Mucosa of rectum (tissue), 2 donors: Measurements from ENCODE around the gene CCNB2.
A peak's percentile ranks its signal among the peaks of the same experiment; 100 is the strongest.

ENCODE experiments used
- H3K27ac ChIP-seq, 2 donors: one replicate each; pipeline ENCODE4 v1.7.0; 2013; ENCODE audit warnings: inconsistent platforms in 2 of 2, low read depth in 2 of 2, low read length in 2 of 2
- H3K27me3 ChIP-seq, 2 donors: one replicate each; pipeline ENCODE4 v1.7.0; 2013; ENCODE audit warnings: low read length in 2 of 2; ENCODE audit not compliant: control insufficient read depth in 2 of 2, insufficient read depth in 2 of 2
- H3K36me3 ChIP-seq, 2 donors: one replicate each; pipeline ENCODE4 v1.7.0; 2013; ENCODE audit warnings: low read length in 2 of 2; ENCODE audit not compliant: control insufficient read depth in 2 of 2, insufficient read depth in 2 of 2
- H3K4me1 ChIP-seq, 2 donors: one replicate each; pipeline ENCODE4 v1.7.0; 2013; ENCODE audit warnings: low read length in 2 of 2, mild to moderate bottlenecking in 1 of 2; ENCODE audit not compliant: control insufficient read depth in 2 of 2, insufficient read depth in 2 of 2
- H3K4me3 ChIP-seq, 2 donors: one replicate each; pipeline ENCODE4 v1.7.0; 2013; ENCODE audit warnings: low read length in 2 of 2
- H3K9ac ChIP-seq, 2 donors: one replicate each; pipeline ENCODE4 v1.7.0; 2013; ENCODE audit warnings: low read length in 2 of 2, low read depth in 1 of 2, mild to moderate bottlenecking in 1 of 2
- H3K9me3 ChIP-seq, 2 donors: one replicate each; pipeline ENCODE4 v1.7.0; 2013; ENCODE audit warnings: low read length in 2 of 2; ENCODE audit not compliant: control insufficient read depth in 2 of 2
- donor health status: healthy.
- donor health status: Normal muscosa, but diverticular disease.

Gene CCNB2

DNA sequence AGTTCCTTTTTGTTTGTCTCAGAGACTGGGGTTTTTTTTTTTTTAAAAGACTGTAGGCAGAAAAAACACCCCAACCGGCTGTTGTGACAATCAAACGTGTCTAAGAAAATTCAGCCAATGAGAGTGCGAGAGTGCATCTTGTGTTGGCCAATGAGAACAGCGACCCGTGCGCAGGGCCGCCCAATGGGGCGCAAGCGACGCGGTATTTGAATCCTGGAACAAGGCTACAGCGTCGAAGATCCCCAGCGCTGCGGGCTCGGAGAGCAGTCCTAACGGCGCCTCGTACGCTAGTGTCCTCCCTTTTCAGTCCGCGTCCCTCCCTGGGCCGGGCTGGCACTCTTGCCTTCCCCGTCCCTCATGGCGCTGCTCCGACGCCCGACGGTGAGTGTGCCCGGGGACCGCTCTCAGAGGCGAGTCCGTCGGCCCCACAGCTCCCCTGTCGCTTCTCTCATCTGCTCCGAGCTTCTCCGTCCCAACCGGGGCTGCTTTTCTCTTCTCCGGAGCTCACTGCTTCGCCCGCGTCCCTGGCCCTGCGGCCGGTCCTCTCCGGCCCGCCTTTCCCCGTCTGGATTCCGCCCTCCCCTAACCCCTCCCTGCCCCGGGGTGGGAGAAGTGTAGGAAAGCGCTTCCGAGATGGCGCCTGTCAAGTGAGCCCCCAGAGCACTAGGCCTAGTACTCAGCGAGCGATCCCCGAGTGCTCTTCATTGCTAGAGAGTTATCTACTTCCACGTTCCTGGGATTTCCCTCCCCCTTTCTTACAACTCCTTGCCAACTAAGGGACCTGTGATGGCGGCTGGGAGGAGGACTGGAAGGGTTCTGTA is at the start of gene CCNB2:
CCNB2 (plus strand) TSS at position 235 of the 821 bp plus-strand sequence; CDS start at position 358, 123 bp downstream.
- Histone ChIP-seq H3K9me3 (no peaks in the 10 kb centered on the region), H3K27me3 (no peaks in the 10 kb centered on the region), H3K27ac (peak within 1 kb of the TSS; percentile 49 to 60), H3K36me3 (peaks cover 0 to 3% of the 10 kb centered on the region in 2 donors), H3K4me1 (peaks cover 0 to 5% of the 10 kb centered on the region in 2 donors), H3K9ac (peak within 1 kb of the TSS; percentile 78 to 81), H3K4me3 (peak within 1 kb of the TSS; percentile 88 to 96)

DNA sequence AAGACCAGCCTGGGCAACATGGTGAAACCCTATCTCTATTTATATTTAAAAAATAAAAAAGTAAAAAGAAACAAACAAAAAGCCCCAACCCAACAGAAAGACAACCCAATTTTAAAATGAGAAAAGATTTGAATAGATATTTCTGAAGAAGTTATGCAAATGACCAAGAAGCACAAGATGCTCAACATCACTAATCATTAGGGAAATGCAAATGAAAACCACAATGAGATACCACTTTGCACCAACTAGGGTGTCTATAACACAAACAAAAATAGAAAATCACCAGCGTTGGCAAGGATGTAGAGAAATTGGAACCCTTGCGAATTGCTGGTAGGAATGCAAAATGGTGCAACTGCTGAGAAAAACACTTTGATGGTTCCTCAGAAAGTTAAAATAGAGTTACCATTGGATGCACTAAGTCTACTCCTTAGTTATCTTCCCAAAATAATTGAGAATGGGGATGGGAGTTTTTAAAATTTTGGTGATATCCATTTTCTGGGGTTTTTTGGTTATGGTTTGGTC is 45.8 kb upstream of the CCNB2 start:
- Histone ChIP-seq H3K4me3 (no peak overlapping the region), H3K27ac (no peak overlapping the region), H3K36me3 (peaks cover 62 to 72% of the 10 kb centered on the region in 2 donors), H3K4me1 (no peaks in the 10 kb centered on the region), H3K9me3 (no peaks in the 10 kb centered on the region), H3K27me3 (no peaks in the 10 kb centered on the region), H3K9ac (no peak overlapping the region)

DNA sequence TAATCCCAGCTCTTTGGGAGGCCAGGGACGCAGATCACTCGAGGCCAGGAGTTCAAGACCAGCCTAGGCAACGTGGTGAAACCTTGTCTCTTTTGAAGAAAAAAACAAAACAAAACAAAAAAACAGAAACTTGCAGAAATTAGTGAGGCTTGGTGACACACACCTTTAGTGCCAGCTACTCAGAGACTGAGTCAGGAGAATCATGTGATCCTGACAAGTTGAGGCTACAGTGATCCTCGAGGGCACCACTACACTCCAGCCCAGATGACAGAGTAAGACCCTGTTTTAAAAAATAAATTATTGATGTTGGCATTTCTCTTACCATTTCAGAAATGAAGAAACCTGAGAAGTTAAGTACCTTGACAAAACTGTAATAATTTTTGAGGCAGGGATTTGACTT is 44.6 kb upstream of the CCNB2 start:
- H3K27me3 ChIP-seq = no peaks in the 10 kb centered on the region
- H3K4me1 ChIP-seq = no peaks in the 10 kb centered on the region
- H3K9ac ChIP-seq = no peak overlapping the region
- no peak overlapping the region for H3K27ac ChIP-seq
- H3K4me3 ChIP-seq = no peak overlapping the region
- peaks cover 65 to 67% of the 10 kb centered on the region in 2 donors for H3K36me3 ChIP-seq
- no peaks in the 10 kb centered on the region for H3K9me3 ChIP-seq

DNA sequence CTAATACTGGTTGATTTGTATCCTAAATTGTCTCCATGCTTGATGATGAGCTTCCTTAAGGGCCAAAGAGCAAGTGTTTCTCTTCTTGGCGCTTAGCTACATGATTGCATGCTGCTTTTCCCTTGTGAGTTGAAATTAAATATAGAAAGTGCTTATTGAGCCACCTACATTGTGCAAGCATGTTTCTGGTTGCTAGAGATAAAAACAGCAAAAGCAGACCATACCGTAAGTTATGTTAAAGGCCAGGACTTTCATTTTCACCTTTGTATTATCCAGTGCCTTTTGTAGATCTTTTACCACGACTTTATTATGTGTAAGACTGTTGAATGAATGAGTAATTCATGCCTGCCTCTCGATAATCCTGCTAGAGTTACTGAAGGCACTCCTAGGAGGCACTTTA is 41.9 kb upstream of the CCNB2 start:
- no peaks in the 10 kb centered on the region for H3K9me3 ChIP-seq
- no peak overlapping the region for H3K4me3 ChIP-seq
- H3K9ac ChIP-seq = no peak overlapping the region
- no peaks in the 10 kb centered on the region for H3K27me3 ChIP-seq
- peaks cover 66 to 68% of the 10 kb centered on the region in 2 donors for H3K36me3 ChIP-seq
- H3K4me1 ChIP-seq = no peaks in the 10 kb centered on the region
- no peak overlapping the region for H3K27ac ChIP-seq

DNA sequence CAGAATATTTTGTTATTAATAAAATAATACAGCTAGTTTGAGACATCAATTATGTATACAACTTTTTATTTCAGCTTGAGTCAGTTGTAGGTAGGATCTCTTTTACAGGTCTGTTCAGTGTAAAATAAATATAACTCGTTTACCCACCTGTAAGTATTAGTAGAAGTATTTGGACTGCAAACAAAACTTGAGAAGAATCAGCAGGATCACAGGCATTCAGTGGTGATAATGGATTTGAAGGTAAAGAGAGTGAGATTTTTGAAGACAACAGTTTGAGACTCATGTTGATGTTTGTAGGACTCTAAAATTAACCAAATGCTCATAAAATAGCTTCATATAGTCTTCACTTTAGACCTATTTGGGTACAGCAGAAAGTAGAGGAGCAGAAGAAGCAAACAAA is 35.5 kb upstream of the CCNB2 start:
- Histone ChIP-seq H3K27ac (no peak overlapping the region), H3K4me1 (no peaks in the 10 kb centered on the region), H3K9ac (no peak overlapping the region), H3K27me3 (no peaks in the 10 kb centered on the region), H3K36me3 (peaks cover 31% of the 10 kb centered on the region in 2 donors), H3K9me3 (no peaks in the 10 kb centered on the region), H3K4me3 (no peak overlapping the region)

DNA sequence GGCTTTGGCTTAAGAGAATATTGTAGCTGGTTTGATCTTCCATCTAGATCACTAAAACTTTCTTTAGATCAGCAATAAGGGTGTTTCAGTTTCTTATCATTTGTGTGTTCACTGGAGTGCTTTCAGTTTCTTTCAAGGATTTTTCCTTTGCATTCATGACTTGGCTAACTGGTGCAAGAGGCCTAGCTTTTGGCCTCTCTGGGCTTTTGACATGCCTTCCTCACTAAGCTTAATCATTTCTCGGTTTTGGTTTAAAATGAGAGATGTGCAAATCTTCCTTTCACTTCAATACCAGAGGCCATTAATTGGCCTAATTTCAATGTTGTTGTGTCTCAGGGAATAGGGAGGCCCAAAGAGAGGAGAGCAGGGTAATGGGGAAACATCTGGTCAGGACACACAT is 30.3 kb upstream of the CCNB2 start:
- H3K36me3 ChIP-seq = peaks cover 15 to 28% of the 10 kb centered on the region in 2 donors
- no peaks in the 10 kb centered on the region for H3K4me1 ChIP-seq
- H3K9ac ChIP-seq = no peak overlapping the region
- no peaks in the 10 kb centered on the region for H3K9me3 ChIP-seq
- no peak overlapping the region for H3K27ac ChIP-seq
- H3K4me3 ChIP-seq = no peak overlapping the region
- H3K27me3 ChIP-seq = no peaks in the 10 kb centered on the region

DNA sequence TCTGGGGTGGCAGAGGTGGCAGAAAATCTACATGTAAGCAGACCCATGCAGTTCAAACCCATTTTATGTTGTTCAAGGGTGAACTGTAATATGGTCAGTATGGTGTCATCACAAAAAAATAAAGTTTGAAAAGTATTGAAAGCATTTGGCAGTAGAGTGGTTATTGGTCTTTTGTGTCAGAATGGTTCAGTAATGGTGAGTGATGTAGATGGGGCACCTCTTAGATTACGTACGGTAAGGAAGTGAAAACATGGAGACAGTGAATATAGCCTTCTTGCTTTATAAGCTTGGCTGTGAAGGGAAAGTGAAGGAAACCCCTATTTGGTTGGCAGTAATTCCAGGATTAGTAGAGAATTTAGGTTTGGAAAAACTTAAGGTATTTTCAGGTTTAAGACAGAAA is 17.2 kb upstream of the CCNB2 start:
- Histone ChIP-seq H3K9me3 (no peaks in the 10 kb centered on the region), H3K36me3 (peaks cover 41 to 45% of the 10 kb centered on the region in 2 donors), H3K9ac (no peak overlapping the region), H3K27me3 (no peaks in the 10 kb centered on the region), H3K4me3 (no peak overlapping the region), H3K27ac (no peak overlapping the region), H3K4me1 (no peaks in the 10 kb centered on the region)

DNA sequence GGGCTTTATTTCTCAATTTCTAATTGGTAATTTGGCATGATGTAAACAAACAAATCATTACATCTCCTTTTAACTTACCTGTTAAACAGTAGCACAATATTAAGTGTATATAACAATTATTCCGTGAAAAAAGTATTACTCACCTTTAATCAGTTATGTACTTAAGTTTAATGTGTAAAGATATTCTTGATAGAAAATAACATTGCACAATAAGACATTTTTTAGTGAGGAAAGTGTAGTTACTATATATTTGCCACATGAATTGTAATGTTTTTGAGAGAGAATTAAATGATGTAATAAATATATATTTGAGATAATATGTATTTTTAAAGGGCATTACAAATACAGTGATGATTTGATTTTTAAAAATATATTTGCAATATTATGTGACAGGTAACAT is 10.9 kb upstream of the CCNB2 start:
- H3K36me3 ChIP-seq = peaks cover 48 to 53% of the 10 kb centered on the region in 2 donors
- no peaks in the 10 kb centered on the region for H3K4me1 ChIP-seq
- H3K9ac ChIP-seq = no peak overlapping the region
- H3K27ac ChIP-seq = no peak overlapping the region
- no peaks in the 10 kb centered on the region for H3K27me3 ChIP-seq
- no peaks in the 10 kb centered on the region for H3K9me3 ChIP-seq
- no peak overlapping the region for H3K4me3 ChIP-seq

DNA sequence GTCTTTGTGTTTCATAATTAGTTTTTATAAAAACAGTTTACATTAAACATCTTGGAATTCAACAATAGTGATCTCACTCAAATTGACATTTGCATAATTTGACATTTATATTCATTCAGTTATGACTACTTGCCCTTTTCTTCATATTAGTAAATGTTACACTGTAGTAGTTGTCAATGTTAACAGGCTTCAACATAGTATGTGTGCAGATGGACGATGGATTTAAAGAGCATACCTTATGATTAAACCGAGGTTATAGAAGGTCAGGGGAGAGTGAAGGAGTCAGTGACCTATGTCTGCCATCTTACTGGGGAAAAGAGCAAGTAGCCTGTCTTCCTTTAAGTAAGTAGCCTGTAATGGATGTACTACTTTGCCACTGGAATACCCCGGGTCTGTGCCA is 8.5 kb upstream of the CCNB2 start:
- no peaks in the 10 kb centered on the region for H3K27me3 ChIP-seq
- no peaks in the 10 kb centered on the region for H3K4me1 ChIP-seq
- H3K9me3 ChIP-seq = no peaks in the 10 kb centered on the region
- peaks cover 42 to 47% of the 10 kb centered on the region in 2 donors for H3K36me3 ChIP-seq
- H3K9ac ChIP-seq = no peak overlapping the region
- H3K4me3 ChIP-seq = no peak overlapping the region
- H3K27ac ChIP-seq = no peak overlapping the region

DNA sequence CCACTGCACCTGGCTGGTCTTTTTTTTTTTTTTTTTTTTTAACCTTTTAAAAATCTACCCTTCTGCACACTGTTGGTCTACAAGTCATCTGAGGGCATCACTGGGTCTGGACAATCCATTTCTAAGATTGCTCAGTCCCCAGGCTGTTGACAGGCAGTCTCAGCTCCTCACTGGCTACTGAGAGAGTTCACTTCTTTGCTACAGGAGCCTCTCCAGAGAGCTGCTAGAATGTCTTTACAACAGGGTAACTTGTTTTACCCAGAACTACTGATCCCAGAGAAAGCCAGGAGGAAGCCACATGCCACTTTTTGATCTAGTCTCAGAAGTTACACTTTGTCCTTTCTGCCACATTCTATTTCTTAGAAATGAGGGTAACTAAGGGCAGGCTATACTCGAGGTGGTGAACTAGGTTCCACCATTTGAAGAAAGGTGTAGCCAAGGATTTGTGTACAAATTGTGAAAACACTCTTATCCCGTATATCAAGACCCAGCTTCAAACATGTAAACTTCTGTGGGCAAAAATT is 5.7 kb upstream of the CCNB2 start:
- Histone ChIP-seq H3K9me3 (no peaks in the 10 kb centered on the region), H3K27ac (no peak overlapping the region), H3K36me3 (peaks cover 24 to 27% of the 10 kb centered on the region in 2 donors), H3K4me1 (no peaks in the 10 kb centered on the region), H3K27me3 (no peaks in the 10 kb centered on the region), H3K9ac (no peak overlapping the region), H3K4me3 (no peak overlapping the region)
